K562 (cell line): ENCODE data around the gene NUP62. TPM values are rescaled to one million over a fixed set of nuclear protein-coding genes. Genes with fewer than 3 reads are reported as not detected.

Experiments used
- ASH1L ChIP-seq: fragments of 450-650 bp; IDR thresholded peaks from 2 replicates; pipeline ENCODE4 v1.6.1; 2018; ENCODE audit warnings: borderline replicate concordance, mild to moderate bottlenecking, low read depth; ENCODE audit not compliant: partially characterized antibody
- CSDE1 ChIP-seq, 2 experiments: fragments of 450-650 bp; IDR thresholded peaks; 2 replicates each; pipeline ENCODE4 v1.6.1; 2016; ENCODE audit warnings: mild to moderate bottlenecking in 1 of 2
- EP300 ChIP-seq: IDR thresholded peaks from 2 replicates; pipeline ENCODE4 v1.6.1; 2012; ENCODE audit warnings: low read length, improper control_type of control experiment
- EP400 ChIP-seq: fragments of 450-650 bp; IDR thresholded peaks from 2 replicates; pipeline ENCODE4 v1.6.1; 2017; ENCODE audit warnings: antibody characterized with exemption, mild to moderate bottlenecking, moderate library complexity
- MCM5 ChIP-seq: fragments of 450-650 bp; IDR thresholded peaks from 2 replicates; pipeline ENCODE4 v1.6.1; 2016; ENCODE audit warnings: low read depth
- MYNN ChIP-seq, 2 experiments: sonication (generic); formaldehyde crosslinking in 1 of 2; IDR thresholded peaks; 2 replicates each; pipeline versions ENCODE4 v1.5.0 to v1.6.1; 2016 to 2020; ENCODE audit warnings: antibody characterized with exemption in 1 of 2, missing genetic modification reagents in 1 of 2
- NR3C1 ChIP-seq: sonication (generic); formaldehyde crosslinking; IDR thresholded peaks from 2 replicates; pipeline ENCODE4 v1.8.1; 2022; ENCODE audit warnings: missing genetic modification reagents
- RBM15 ChIP-seq: fragments of 200-400 bp; formaldehyde crosslinking; IDR thresholded peaks from 2 replicates; pipeline ENCODE4 v1.6.1; 2018; ENCODE audit warnings: mild to moderate bottlenecking, low read length, moderate library complexity; ENCODE audit not compliant: insufficient read depth
- SMAD2 ChIP-seq: fragments of 150-350 bp; IDR thresholded peaks from 2 replicates; pipeline ENCODE4 v1.6.1; 2014; ENCODE audit warnings: low read depth, mild to moderate bottlenecking, low read length
- SUPT5H ChIP-seq: fragments of 450-650 bp; IDR thresholded peaks from 2 replicates; pipeline ENCODE4 v1.6.1; 2016
- THRAP3 ChIP-seq: fragments of 450-650 bp; IDR thresholded peaks from 2 replicates; pipeline ENCODE4 v1.6.1; 2016; ENCODE audit warnings: mild to moderate bottlenecking, inconsistent platforms, borderline replicate concordance
- TRIM24 ChIP-seq, 2 experiments: fragments of 450-650 bp; IDR thresholded peaks; 2 replicates each; pipeline ENCODE4 v1.6.1; 2016
- ZNF121 ChIP-seq: sonication (generic); formaldehyde crosslinking; conservative IDR thresholded peaks from 2 replicates; pipeline ENCODE4 v1.8.0; 2022; ENCODE audit warnings: missing genetic modification reagents
- ZNF134 ChIP-seq: fragments of 250-450 bp; sonication (Bioruptor Pico); conservative IDR thresholded peaks from 2 replicates; pipeline ENCODE4 v1.4.0; 2020
- ZNF444 ChIP-seq: fragments of 250-450 bp; sonication (Bioruptor Pico); IDR thresholded peaks from 2 replicates; pipeline ENCODE4 v1.4.0; 2020; ENCODE audit warnings: mild to moderate bottlenecking, moderate library complexity
- ZNF707 ChIP-seq: fragments of 250-450 bp; sonication (Bioruptor Pico); conservative IDR thresholded peaks from 2 replicates; pipeline ENCODE4 v1.8.0; 2022; ENCODE audit warnings: inconsistent platforms, mild to moderate bottlenecking, moderate library complexity
- polyA plus RNA-seq, 8 experiments: library from polyadenylated mRNA; depleted of rRNA in 4 of 8; stranded (reverse) in 5 of 8; unstranded in 3 of 8; fragments of >200 nt; fragmentation: Nextera tagmentation in 2 of 8; fragmentation: Illumina TruSeq in 1 of 8; extraction: Ambion mirVana in 2 of 8; extraction: Trizol in 1 of 8; gene quantifications; 2 replicates each; pipeline versions ENCODE4 v1.2.1 to v1.2.3, GENCODE V29; 2011 to 2014; ENCODE audit warnings: inconsistent platforms in 1 of 8, missing spikeins in 1 of 8
- total RNA-seq, 7 experiments: library from RNA; depleted of rRNA in 6 of 7; stranded (reverse); fragments of >200 nt in 6 of 7; fragmentation: Illumina TruSeq in 2 of 7; extraction: Trizol in 2 of 7; gene quantifications; 2 replicates each; pipeline versions ENCODE4 v1.2.1 to v1.2.3, GENCODE V29; 2011 to 2021; ENCODE audit warnings: low replicate concordance in 1 of 7
- TF ChIP-seq, protein P1 (sequence below): fragments of 450-650 bp; IDR thresholded peaks from 2 replicates; pipeline ENCODE4 v1.6.1; 2016
- TF ChIP-seq, protein P2 (sequence below): fragments of 250-450 bp; sonication (Bioruptor Pico); IDR thresholded peaks from 2 replicates; pipeline ENCODE4 v1.5.0; 2021; ENCODE audit warnings: mild to moderate bottlenecking, moderate library complexity
- TF ChIP-seq, protein P3 (sequence below): fragments of 450-650 bp; IDR thresholded peaks from 2 replicates; pipeline ENCODE4 v1.6.1; 2016; ENCODE audit warnings: mild to moderate bottlenecking
- TF ChIP-seq, protein P4 (sequence below): fragments of 450-650 bp; formaldehyde crosslinking; IDR thresholded peaks from 2 replicates; pipeline ENCODE4 v1.4.0; 2022; ENCODE audit warnings: missing genetic modification characterization

Gene NUP62
- total and polyA plus RNA-seq, 9 of the 15 experiments (the other 6 are each of a cell fraction or from before 2014, with no cell fraction given) = 16.9 to 109 (median 66.0) TPM

DNA sequence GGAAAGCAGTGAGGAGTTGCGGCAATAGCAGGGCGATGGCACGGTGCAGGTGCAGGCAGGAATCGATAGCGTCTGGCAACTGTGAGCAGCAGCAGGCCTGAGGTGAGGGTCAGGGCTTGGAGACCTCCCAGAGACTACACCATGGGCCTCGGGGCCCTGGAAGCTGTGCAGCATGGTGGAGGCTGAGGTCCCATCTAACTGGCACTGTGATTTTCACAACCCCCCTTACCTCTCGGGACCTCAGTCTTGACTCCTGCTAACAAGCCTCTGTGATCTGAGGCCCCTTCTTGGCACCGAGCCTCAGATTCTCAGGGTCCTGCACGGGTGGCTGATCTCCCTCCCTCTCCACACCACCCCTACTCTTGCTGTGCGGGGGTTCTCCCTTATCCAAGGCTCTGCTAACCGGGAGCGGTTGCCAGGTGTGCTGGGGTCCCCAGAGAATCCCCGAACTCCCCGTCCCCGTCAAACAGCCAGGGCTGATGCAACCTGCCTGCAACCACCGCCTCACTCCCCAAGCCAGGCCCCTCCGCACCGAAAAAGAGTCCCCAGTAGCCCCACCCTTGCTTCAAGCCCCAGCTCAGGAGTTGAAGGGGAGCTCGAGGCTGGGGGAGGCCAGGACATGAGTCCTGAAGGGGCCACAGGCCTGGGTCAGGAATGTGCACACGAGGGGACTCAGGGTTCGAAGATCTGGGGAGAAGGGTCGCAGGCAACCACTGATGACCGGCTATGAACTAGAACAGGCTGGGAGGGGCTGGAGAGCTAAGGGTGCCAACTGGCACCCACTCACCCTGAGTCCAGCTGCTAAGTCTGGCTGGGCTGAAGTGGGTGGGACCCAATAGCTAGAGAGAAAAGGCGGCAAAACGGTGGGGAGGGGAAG is 5.1 kb downstream of the NUP62 start (continued):
- TF ChIP-seq, protein P1, sequence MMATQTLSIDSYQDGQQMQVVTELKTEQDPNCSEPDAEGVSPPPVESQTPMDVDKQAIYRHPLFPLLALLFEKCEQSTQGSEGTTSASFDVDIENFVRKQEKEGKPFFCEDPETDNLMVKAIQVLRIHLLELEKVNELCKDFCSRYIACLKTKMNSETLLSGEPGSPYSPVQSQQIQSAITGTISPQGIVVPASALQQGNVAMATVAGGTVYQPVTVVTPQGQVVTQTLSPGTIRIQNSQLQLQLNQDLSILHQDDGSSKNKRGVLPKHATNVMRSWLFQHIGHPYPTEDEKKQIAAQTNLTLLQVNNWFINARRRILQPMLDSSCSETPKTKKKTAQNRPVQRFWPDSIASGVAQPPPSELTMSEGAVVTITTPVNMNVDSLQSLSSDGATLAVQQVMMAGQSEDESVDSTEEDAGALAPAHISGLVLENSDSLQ = no peak
- TF ChIP-seq MYNN (IDR thresholded peaks at IDR 0.05) (no peak), MYNN (CRISPR knock-in tag; IDR thresholded peaks at IDR 0.05) (no peak), NR3C1 (CRISPR knock-in tag) (no peak), EP400 (peak; percentile 91; the same call in 1 of the 2 replicates), ZNF121 (CRISPR knock-in tag) (no peak), MCM5 (no peak), ZNF707 (CRISPR knock-in tag) (peak; percentile 35; the same call in 1 of the 2 replicates), SUPT5H (no peak), TRIM24 (IDR thresholded peaks at IDR 0.05) (peak; percentile 89 to 93), ZNF444 (CRISPR knock-in tag) (peak; percentile 38), CSDE1 (IDR thresholded peaks at IDR 0.05) (no peak), THRAP3 (no peak), ASH1L (no peak), ZNF134 (CRISPR knock-in tag) (peak; percentile 56), RBM15 (no peak), SMAD2 (no peak), EP300 (peak; percentile 97)
- TF ChIP-seq, protein P2, sequence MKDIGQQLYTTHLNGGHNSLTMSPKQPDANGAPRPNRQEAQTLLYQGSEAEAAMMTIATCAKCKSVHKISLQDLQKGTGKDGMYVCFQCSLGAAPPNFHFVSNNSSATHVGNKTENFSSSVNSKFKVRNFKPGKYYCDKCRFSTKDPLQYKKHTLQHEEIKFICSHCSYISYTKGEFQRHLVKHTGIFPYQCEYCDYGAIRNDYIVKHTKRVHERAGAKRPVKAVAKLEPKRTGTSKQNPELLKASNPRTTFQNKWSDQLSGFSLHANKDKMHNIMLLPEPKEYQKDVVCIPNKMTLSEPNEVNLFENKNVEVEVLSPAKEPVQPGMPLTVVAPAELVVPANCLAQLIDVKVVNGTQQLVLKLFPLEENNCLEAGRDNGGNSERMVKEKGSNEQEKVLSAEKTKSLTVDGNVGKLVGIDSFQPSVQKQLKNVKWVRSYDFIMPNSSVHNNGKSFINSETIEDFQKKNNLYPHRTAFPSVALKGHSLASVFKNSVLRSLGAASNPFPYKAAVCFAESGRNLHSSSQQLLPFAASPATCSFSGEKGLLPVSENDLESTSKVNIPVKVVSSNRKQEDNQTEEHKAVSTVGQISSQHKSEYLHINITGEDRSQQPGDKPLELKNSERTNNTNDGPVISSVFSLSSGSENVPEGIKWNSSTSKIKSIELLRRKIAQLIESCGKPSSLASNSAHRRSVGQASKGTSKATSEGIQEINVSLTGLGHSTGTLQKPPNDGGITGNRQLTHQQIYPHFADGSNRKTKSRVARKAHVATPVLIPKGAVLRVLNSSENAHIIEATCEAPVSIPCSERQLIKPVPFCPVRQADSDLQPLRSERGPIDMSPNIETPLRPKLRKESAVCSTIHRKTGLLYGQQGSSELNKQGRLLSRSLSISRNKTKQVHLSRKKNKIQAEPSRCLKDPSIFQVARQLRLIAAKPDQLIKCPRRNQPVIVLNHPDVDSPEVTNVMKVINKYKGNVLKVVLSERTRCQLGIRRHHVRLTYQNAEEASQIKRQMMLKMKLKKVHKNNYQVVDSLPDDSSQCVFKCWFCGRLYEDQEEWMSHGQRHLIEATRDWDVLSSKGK (CRISPR knock-in tag) = no peak
- TF ChIP-seq, protein P3, sequence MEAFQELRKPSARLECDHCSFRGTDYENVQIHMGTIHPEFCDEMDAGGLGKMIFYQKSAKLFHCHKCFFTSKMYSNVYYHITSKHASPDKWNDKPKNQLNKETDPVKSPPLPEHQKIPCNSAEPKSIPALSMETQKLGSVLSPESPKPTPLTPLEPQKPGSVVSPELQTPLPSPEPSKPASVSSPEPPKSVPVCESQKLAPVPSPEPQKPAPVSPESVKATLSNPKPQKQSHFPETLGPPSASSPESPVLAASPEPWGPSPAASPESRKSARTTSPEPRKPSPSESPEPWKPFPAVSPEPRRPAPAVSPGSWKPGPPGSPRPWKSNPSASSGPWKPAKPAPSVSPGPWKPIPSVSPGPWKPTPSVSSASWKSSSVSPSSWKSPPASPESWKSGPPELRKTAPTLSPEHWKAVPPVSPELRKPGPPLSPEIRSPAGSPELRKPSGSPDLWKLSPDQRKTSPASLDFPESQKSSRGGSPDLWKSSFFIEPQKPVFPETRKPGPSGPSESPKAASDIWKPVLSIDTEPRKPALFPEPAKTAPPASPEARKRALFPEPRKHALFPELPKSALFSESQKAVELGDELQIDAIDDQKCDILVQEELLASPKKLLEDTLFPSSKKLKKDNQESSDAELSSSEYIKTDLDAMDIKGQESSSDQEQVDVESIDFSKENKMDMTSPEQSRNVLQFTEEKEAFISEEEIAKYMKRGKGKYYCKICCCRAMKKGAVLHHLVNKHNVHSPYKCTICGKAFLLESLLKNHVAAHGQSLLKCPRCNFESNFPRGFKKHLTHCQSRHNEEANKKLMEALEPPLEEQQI = no peak
- TF ChIP-seq, protein P4, sequence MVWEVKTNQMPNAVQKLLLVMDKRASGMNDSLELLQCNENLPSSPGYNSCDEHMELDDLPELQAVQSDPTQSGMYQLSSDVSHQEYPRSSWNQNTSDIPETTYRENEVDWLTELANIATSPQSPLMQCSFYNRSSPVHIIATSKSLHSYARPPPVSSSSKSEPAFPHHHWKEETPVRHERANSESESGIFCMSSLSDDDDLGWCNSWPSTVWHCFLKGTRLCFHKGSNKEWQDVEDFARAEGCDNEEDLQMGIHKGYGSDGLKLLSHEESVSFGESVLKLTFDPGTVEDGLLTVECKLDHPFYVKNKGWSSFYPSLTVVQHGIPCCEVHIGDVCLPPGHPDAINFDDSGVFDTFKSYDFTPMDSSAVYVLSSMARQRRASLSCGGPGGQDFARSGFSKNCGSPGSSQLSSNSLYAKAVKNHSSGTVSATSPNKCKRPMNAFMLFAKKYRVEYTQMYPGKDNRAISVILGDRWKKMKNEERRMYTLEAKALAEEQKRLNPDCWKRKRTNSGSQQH (CRISPR knock-in tag) = no peak; the same call in 1 of the 2 replicates
